ENCODE results near the gene PNPLA7. TPM values are rescaled to one million over a fixed set of nuclear protein-coding genes. Genes with fewer than 3 reads are reported as not detected.

The PNPLA7 gene
- total and polyA plus RNA-seq, 2 of the 8 experiments (the other 6 are each of a cell fraction or from before 2014, with no cell fraction given), result 0.35 to 0.47 TPM

- H4K8ac ChIP-seq (ENCODE audit: extremely low read depth, insufficient read depth, low read length), result no peak overlapping the region
- H3K4me2 ChIP-seq (ENCODE audit: insufficient read depth in 1 of 2, low read depth in 2 of 2, low read length in 2 of 2), result no peak overlapping the region
Observed at GRCh38 chr9:137491735-137492432, 58.3 kb downstream of the PNPLA7 start.

More at GRCh38 chr9:137491735-137492432, 58.3 kb downstream of the PNPLA7 start:
- Histone ChIP-seq H3K27ac (ENCODE audit: low read depth, low read length) (no peak overlapping the region), H4K91ac (replicated peaks; ENCODE audit: insufficient read length, low read length) (no peak overlapping the region), H2AK5ac (ENCODE audit: low read depth, low read length) (no peak overlapping the region), H3K56ac (replicated peaks; ENCODE audit: insufficient read length, low read depth, low read length) (no peak overlapping the region), H3K79me2 (ENCODE audit: control insufficient read depth in 1 of 2, insufficient read depth in 2 of 2, low read length in 2 of 2) (no peaks in the 10 kb centered on the region), H2BK12ac (ENCODE audit: low read depth, low read length) (no peak overlapping the region), H2BK15ac (ENCODE audit: low read length) (0 out of 2 replicates have a peak overlapping the region, but pooled peaks have one; percentile 29), H2BK20ac (ENCODE audit: low read length) (no peak overlapping the region), H3K9ac (replicated peaks in 1 of 4; ENCODE audit: extremely low read depth in 1 of 4, low read depth in 3 of 4, low read length in 3 of 4) (no peak overlapping the region), H2BK5ac (ENCODE audit: low read depth, low read length) (no peak overlapping the region), H2BK120ac (replicated peaks; ENCODE audit: low read depth, low read length) (no peak overlapping the region), H3K4ac (replicated peaks; ENCODE audit: insufficient read length, low read depth, low read length) (no peak overlapping the region), H3K4me1 (replicated peaks in 1 of 4; ENCODE audit: control insufficient read depth in 3 of 4, insufficient read depth in 4 of 4, low read length in 3 of 4) (no peaks in the 10 kb centered on the region), H3K4me3 (ENCODE audit: extremely low read depth in 1 of 4, insufficient read depth in 2 of 4, low read depth in 3 of 4, low read length in 4 of 4) (no peak overlapping the region), H4K5ac (ENCODE audit: insufficient read length, low read depth, low read length) (no peak overlapping the region), H3K23ac (ENCODE audit: insufficient read length) (no peak overlapping the region), H4K20me1 (replicated peaks in 1 of 2; ENCODE audit: control insufficient read depth in 1 of 2, insufficient read depth in 2 of 2, low read length in 2 of 2) (peaks cover 0 to 4% of the 10 kb centered on the region in 2 experiments), H3K36me3 (ENCODE audit: control insufficient read depth in 2 of 4, insufficient read depth in 4 of 4, low read length in 3 of 4) (no peaks in the 10 kb centered on the region), H3K23me2 (ENCODE audit: low read depth, low read length) (no peaks in the 10 kb centered on the region; the same call in 1 of the 2 replicates), H3K9me3 (ENCODE audit: insufficient read depth in 2 of 2, low read depth in 1 of 2, low read length in 1 of 2) (no peaks in the 10 kb centered on the region; a peak in 1 of 4 replicates), H2AFZ (ENCODE audit: low read length) (no peak overlapping the region), H3K79me1 (ENCODE audit: low read depth, low read length) (no peaks in the 10 kb centered on the region), H3K18ac (ENCODE audit: extremely low read depth, low read length) (peak overlapping the region; percentile 19; the same call in 1 of the 2 replicates), H3K14ac (ENCODE audit: insufficient read length) (no peak overlapping the region), H3K27me3 (replicated peaks in 1 of 4; ENCODE audit: control insufficient read depth in 3 of 4, extremely low read depth in 1 of 4, insufficient read depth in 3 of 4, low read length in 3 of 4) (no peaks in the 10 kb centered on the region; a peak in 1 of 7 replicates)
- ChIA-PET CTCF (ENCODE audit: partially characterized antibody) (interaction anchor here (1.0 kb wide), 1 partner anchor 46 kb away, joined by 3 read pairs; no protein-coding TSS in a partner anchor), POLR2A (ENCODE audit: partially characterized antibody) (no interaction called here)
- 86% methylated on average over 12 of the region's 13 CpGs; no CpG with 5 or more reads in 1 of the 2 experiments for WGBS, 2 experiments (ENCODE audit: extremely low coverage in 1 of 2, insufficient coverage in 1 of 2, insufficient read length in 1 of 2, insufficient replicate concordance in 2 of 2, low coverage in 1 of 2, low lambda C conversion rate in 2 of 2, missing lambda C conversion rate in 1 of 2)
- no peak for TF ChIP-seq TCF12 (IDR thresholded peaks at IDR 0.05; ENCODE audit: low read depth, low read length)
- FAIRE-seq (no peak), DNase-seq (ENCODE audit: low read depth in 1 of 2, low spot score in 2 of 2) (no peak)

Measured in H1 (cell line).